NOMO-1 treated with dmso at 0.1 percent for 144 hours (cell line): ENCODE measurements around the gene CDH12.

Source experiments
- DNase-seq: peaks from one replicate; lab custom pipeline; 2025; ENCODE audit not compliant: unreplicated experiment; lab: John Stamatoyannopoulos, UW

Gene CDH12

DNA sequence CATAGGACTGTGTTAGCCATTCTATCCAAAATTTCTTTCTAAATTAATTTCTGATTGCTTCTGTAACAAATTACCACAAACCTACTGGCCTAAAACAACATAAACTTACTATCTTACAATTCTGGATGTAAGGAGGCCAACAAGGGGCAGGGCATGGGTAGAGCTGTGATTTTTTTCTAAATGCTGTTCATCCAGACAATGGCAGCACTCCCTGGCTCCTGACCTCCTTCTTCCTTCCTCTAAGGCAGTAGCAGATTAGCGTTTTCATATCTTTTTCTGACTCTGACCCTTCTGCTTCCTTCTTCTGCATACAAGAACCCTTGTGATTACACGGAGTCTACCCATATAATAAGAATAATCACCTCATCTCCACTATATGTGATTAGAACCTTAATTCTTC is 1005.8 kb downstream of the CDH12 start:
- no peak for DNase-seq

DNA sequence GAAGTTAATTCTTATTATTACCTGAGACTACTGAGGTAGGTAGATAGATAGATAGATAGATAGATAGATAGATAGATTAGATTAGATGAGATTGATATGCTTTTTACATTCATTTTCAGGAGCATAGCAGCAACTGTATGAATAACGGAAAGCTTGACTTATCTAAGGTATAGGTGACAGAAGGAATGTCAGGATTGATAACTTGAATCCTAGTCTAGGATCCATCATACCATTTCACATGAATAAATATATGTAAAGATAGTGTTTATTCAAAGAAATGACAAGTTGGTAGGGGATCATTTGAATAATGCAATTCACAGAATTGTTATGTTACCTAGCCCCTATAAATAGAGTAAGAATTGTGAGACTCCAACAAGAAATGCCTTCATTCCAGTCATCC is 1008.2 kb downstream of the CDH12 start:
- no peak for DNase-seq

DNA sequence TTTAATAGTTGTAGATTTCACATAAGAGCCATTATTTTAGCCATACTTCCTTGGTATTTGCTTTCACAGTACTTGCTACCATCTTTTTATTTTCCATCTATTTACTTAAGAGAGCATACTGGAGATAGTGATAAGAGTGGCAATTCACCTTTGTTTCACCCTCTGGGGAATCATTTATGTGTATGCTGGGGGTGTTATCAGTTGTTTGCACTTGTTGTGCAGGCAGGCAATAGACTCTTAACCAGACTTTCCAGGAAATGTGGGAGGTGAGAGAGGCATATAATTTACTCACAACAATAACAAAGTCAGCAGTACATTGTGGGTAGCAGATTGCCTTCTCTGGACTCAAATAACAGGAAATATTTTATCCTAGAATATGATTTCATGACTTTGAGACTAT is 1018.3 kb downstream of the CDH12 start:
- DNase-seq, result no peak

DNA sequence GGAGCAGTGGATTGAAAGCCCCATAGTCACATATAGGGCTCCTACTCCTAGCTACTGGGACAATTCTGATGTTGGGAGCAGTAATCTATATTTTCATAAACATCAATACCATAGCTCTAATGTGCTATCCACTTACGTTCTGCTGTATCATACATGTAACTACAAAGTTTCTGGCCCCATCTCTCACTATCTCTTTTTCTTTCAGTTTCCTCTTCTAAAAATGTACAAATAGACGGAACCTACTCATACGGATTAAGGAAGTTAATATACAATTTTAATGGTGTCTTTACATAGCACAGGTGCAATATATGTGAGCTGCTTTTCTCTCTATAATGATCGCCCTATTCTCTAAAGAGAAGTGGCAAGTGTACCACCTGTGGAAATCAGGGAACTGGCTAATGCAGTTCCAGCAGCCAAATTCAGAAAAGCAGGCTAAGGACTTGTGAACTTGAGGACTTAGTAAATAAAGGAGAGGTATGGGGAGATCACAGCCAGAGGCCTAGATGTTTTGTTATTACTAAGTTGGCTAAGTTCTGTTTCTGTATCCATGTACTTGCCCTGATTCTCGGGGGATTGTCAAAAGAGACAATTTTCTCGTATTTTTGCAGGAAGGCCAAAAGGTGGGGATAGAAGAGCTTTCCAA is 1021.9 kb downstream of the CDH12 start:
- peak; percentile 54 for DNase-seq

DNA sequence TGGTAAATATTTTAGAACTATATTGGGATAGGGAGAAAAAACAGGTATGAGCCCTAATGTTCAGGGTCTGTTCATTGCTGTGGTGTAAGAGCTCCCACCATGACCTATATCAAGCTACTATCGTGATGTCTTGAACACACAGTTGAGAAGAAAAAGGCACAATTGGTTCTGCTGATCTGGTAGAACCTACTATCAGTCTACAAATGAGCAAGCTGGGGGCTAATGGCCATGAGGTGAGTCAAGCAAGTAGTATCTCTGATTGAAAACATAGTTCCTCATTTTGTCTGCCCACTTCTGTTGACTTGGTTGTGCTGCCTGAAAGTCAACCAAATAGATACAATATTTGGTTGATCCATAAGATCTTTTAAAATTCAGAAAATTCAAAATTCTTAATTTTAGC is 1026.3 kb downstream of the CDH12 start:
- no peak for DNase-seq

DNA sequence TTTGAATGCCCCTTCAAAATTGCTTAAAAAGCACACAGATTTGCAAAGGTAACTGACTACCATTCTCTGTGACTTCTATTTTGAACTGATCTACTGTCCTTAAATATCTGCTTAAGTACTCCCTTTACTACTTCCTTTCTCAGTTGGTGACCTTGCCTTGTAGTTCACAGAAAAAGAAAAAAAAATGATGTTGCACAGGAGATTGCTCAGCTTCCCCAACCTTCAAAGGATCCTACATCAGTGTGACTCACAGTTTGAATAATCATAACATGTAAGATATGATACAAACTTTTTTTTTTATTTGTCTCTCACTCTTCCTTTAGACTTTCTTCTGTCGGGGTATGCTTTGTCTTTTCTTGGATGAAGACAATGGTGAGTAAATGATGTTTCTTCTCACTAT is 1029.6 kb downstream of the CDH12 start:
- DNase-seq, result no peak

DNA sequence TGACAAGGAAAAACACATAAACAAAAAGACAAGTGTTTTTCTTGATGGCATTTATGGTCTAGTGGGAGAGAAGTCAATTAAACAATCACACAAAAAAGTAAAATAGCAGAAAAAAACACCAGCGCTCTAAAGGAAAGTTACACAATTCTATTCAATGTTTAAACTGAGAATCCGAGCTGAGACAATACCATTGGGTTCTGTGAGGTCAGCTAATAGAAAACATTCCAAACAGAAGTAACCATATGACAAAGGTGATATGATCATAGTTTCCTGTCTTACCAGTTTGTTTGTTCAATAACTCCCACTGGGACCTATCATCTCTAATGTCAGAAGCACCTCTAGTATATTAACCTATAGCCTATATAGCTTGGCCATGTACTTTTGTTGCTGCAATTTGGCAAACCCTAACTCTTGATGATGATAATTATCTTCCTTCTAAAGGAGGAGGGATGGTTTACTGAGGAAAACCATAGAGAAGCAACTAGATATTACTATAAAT is 1030.0 kb downstream of the CDH12 start:
- DNase-seq, result no peak

DNA sequence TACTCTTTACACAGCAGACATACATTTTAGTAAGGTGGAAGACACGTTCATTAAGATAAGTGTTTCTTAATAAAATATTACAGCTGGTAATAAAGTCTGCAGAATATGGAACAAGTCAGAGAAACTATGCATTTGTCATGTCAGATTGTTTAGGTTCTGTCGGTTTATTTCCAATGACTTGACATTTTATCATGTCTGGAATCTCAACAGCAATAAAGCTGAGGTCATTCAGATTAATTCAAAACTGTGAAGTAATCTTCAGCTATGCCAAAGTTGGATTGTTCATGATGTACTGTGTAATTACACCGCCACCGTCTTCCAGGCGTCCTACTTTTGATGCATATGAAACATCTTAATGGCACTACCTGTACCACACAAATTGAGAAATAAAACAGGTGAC is 1032.6 kb downstream of the CDH12 start:
- DNase-seq, result no peak

DNA sequence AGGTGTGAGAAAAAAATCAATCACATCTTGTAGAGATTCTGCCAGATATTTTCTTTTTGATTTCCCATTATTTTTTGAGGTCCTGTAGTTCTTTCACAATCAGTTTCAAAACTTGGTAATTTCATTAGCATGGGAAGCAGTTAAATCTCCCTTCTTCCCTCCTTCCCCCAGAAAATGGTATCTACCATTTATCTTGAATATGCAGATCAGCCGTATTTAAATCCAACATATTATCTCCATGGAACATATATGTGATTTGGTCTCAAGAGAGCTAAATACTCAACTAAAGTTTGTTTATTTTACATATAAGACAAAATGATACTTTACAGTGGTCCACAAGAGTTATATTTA is 1034.8 kb downstream of the CDH12 start:
- DNase-seq, result no peak

DNA sequence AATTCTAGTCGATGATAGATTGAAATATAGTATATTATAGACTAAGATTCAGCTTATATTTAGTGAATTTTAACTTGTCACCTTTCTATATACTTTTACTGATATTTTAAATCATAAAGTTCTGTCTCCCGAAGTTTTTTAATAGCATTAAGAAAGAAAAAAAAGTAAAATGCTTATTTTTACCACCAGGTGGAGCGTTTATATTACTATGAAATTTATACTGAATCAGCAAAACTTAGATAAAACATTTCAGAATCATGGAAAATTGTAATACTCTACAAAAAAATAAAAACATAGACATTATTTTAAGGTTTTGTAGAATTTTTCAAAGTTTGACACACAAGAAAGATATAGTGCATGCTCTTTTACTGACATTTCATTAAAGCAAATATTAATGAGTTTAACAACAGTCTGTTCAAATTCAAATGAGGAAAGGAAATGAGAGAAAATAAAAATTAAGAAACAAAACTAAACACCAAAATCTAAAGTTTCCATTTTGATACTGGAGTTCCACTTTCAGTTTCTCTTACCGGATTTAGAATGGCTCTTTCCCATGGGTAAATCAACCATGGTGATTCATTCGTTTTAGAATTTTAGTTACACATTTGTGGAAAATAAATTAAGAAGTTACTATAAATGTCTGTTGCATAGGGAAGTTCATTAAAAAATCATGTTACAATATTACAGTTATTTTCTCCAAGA is 1035.3 kb downstream of the CDH12 start:
- no peak for DNase-seq

DNA sequence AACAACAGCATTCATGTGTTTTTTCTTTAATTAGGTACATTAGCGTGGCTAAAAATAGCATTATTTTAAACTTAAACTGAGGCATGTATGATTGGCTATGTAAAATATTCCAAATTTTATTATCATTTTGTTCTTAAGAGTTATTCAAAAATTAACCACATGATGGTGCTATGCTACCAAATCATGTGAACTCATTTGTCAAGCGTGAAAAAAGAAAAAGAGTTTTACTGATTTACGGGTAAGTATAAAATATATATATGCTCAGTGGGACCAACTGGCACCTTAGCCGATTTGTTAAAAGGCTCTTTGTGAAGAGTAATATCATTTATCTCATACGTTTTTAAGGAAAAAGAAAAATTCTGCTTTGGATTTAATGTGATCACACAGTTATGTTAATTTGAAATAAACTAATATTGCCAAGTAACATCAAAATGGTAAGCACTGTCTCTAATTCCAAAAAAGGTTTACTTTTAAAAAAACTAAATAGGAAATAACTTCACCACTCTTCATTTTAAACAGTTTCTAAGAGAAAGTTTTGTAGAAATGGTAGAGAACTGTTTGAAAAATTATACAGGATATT is 1042.3 kb downstream of the CDH12 start:
- DNase-seq, result no peak

DNA sequence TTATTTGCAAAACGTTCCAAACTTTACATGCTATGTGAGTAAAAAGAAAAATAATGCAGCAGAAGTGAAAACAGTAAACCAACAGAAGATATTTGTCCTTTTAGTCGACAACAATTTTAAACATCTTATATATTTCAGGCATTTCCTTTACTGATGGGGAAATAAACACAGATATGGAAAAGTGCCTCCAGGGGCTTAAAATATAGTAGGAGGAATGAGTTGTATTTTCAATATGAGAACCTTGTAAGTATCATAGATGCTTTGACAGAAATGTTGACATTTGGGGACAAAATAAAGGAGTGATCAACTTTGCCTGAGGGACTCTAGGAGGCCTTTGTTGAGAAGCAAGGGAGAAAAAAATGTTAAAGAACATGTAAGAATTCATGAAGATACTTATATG is 1043.5 kb downstream of the CDH12 start:
- DNase-seq, result no peak

DNA sequence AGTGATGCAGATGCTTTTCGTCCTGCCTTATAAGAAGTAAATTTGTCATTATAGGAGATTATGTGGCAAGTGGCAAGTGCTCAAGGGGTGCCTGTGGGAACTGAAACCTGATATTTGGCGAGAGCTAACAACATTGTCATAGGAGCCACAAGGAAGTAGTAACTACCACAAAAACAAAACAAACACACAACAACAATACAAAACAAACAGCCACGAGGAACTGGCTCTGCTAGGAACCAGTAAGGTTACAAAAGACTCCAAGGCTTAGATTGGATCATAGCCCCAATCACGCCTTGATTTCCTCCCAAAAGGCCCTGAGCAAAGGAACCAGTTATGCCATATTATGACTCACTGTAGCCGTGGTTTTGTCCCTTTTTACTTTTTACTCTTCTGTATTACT is 1045.2 kb downstream of the CDH12 start:
- DNase-seq, result no peak

DNA sequence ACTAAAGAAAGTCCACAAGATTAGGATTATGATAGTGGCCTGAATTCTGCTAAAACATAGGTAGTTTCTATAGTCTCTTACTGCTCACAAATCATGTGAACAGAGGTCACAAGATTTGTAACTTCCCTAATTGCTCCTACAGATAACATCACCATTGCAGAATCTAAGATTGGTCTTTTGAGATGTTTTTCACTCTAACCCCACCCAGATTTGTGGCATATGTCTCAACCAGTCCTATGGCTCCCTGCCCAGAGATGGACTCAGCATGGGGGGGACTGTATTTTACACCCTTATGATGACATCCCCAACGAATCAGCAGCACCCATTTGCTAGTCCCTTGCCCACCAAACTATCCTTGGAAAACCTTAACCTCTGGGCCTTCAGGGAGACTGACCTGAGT is 1046.2 kb downstream of the CDH12 start:
- DNase-seq, result no peak

DNA sequence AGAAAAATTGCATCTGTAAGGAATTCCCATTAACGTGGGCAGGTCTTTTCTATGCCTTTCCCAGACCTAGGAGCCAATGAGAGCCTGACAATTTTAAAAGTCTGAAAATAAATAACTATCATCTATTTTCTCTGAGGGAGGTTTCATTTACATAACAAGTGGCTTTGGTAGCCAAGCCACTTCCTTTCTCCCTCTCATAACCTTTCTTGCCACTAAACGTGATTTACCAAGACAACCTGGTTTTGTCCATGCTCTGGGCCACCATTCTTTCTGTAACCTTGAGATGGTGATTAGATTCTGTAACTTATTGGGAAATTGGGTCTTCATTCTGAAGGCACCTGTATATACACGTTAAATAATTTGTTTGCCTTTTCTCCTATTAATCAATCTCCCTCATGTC is 1046.9 kb downstream of the CDH12 start:
- DNase-seq, result no peak

DNA sequence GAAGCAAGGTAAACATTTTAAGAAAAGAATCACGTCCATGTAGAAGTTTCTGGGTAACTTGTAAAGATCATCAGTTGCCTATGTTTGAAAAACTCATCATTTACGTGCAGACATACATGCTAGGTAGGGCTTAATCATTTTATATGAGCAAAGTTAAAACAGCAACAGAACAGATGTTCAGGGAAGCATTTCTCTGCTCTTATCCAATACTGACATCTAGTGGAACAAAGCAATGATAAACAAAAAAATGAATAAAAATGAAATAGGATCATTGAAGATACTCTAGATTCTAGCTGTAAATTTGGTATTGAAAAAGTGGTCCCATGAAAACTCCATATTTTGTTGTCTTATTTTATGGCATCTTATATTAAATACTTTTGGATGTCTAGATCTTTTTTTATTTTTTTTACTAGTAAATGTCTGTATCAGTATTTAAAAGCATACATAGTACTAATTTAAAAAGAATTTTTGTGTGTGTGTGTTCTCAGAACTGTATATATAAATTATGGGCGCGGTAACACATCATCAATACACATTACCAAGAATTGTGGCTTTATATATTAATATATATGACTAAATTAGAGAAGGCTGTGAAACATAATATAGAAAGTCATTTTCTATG is 1050.2 kb downstream of the CDH12 start:
- DNase-seq, result no peak

DNA sequence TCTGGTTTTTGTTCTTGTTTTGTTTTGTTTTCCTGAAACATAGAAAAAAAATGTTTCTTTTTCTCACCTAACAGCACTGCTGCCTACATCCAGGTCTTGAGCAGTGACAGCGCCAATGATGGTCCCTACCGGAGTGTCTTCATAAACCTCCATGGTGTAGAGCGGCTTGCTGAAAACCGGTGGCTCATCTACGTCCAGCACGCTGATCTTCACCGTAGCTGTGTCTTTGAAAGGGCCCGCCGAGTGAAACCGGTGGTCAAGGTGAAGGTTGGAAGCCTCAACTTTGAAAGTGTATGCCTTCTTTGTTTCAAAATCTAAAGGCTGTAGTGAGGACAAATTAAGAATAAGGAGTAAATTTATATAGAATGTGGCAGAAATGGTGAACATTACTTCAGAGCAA is 1051.0 kb downstream of the CDH12 start:
- DNase-seq, result no peak

DNA sequence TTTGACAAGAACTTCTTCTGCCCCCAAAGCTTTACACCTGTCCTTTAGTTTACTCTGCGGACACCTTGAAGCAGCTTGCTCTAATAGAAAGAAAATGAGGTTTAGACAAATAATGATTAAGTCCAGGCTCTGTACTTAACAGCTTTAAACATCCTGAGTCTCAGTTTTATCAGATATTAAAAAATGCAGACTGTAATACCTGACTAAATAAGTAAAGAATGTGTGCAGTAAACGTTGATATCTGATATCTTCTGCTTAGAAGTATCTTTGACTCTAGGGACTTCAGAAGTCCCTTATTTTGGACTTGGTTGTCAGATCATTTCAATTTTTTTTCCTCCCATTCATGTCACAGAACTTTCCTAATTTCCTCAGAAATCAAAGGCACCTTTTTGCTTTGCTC is 1060.4 kb downstream of the CDH12 start:
- no peak for DNase-seq

DNA sequence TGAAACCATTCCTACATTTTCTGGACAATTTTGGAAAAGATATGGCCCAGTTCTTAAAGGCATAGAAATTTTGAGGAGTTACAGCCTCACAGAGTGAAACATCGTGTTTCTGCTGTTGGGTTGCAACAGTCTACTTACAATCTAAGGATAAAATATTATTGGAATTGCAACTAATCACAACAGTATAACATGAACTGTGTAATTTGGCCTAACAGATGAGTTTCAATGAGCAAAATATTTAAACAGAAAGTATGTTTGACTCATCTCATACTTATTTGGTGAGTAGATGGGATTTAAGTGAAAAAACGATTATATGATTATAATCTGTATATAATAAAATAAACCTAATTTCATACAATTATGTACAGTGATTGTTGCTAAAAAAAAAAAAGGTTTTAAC is 1061.8 kb downstream of the CDH12 start:
- no peak for DNase-seq

DNA sequence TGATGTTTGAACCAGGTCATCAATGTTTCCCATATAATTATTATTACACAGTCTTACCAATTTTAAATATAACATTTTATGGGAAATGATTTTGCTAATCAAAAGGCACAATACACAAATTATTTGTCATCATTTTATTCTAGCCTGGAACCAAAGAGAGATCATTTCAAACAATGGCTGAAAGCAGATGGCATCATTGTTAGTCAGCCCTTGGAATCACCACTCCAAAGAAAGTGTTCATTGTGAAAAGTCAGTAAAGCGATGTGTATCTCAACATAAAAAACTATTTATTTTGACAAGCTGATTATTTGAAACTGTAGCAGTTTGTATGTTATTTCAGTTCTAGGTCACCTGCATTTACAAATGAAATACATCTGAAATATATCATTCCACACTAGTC is 1068.7 kb downstream of the CDH12 start:
- DNase-seq, result no peak

DNA sequence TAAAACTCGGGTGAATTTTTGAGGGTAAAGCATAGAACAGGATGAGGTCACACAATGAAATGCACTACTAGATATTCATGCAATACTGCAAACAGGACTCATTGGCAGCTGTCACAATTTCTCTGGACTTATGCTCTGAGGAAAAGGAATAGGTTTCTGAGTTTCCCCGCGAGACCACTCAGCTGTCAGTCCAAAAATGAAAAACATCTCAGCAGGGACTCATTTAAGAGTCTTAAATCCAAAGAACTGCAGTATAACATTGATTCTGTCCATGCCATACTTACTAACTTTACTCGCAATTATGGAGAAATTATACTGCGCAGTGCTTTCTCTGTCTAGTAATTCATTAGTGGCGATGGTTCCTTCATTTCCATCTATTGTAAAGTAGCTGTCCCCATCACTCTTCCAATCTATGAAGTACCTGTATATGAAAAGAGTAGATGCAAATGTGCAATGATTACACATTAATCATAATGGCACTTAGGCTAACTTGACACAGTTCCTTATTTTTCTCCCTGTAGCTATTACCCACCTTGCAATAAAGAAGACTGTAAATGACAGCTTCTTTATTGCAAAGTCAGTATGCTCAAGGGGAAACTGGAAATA is 1070.0 kb downstream of the CDH12 start:
- no peak for DNase-seq

DNA sequence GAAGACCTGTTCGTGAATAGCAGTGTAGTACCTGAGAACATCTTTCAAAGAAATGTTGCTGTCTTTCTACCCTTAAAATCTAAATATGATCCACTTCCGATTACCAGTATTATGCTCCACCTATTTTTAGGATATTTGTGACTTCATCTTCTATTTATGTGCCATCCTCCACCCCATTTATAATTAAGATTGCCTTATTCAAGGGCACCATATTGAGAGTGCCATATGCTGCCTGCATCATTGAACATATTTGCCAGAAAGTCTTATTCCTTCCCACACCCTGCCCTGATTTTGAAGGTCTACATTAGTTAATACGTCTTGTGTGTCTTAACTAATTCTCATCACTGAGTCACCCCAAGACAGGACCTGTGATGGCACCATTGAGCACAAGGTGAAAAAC is 1076.7 kb downstream of the CDH12 start:
- no peak for DNase-seq
